Large intestine (tissue), 3 donors: Measurements from ENCODE around the gene EHD4. TPM values are rescaled to one million over a fixed set of nuclear protein-coding genes. Genes with fewer than 3 reads are reported as not detected.

Experiments
- DNase-seq, 2 donors: peaks; one replicate each; pipeline versions ENCODE4 v3.0.0 to v3.0.0-alpha.2; 2013
- H3K27ac ChIP-seq: one replicate; pipeline ENCODE4 v1.5.1; 2013; ENCODE audit warnings: low read length
- H3K27me3 ChIP-seq: 2 replicates; pipeline ENCODE4 v1.6.1; 2013; ENCODE audit warnings: low read length; ENCODE audit not compliant: control insufficient read depth, insufficient read depth
- H3K36me3 ChIP-seq: 2 replicates; pipeline ENCODE4 v1.6.1; 2013; ENCODE audit warnings: low read length; ENCODE audit not compliant: control insufficient read depth, insufficient read depth
- H3K4me1 ChIP-seq: one replicate; pipeline ENCODE4 v1.6.1; 2013; ENCODE audit warnings: low read length; ENCODE audit not compliant: control insufficient read depth, insufficient read depth
- H3K4me3 ChIP-seq: one replicate; pipeline ENCODE4 v1.5.1; 2013; ENCODE audit warnings: low read length
- H3K9me3 ChIP-seq: one replicate; pipeline ENCODE4 v1.6.1; 2013; ENCODE audit warnings: mild to moderate bottlenecking, low read depth, low read length, moderate library complexity; ENCODE audit not compliant: control insufficient read depth
- WGBS: methylation state at CpG from one replicate; pipeline ENCODE4 v1.1.5; 2013; ENCODE audit warnings: low lambda C conversion rate; ENCODE audit not compliant: insufficient coverage; 5-methylcytosine and 5-hydroxymethylcytosine counted together
- polyA plus RNA-seq: library from polyadenylated mRNA; unstranded; fragments of 120-200 nt; gene quantifications from one replicate; pipeline ENCODE4 v1.2.1, GENCODE V29; 2013

Gene EHD4
- polyA plus RNA-seq, 1 donor = 13.1 TPM

GRCh38 chr15:41850482-41851166 lies 121.7 kb downstream of the EHD4 start:
- no peak overlapping the region for H3K27ac ChIP-seq
- H3K36me3 ChIP-seq = peaks cover 32% of the 10 kb centered on the region
- WGBS = no CpG with 5 or more reads among the region's 16 CpGs
- no peak for DNase-seq
- no peaks in the 10 kb centered on the region for H3K9me3 ChIP-seq
- no peak overlapping the region for H3K4me3 ChIP-seq
- H3K4me1 ChIP-seq = no peaks in the 10 kb centered on the region
- H3K27me3 ChIP-seq = no peaks in the 10 kb centered on the region

GRCh38 chr15:41849861-41850260 lies 122.5 kb downstream of the EHD4 start:
- Histone ChIP-seq H3K9me3 (no peaks in the 10 kb centered on the region), H3K27ac (no peak overlapping the region), H3K4me1 (no peaks in the 10 kb centered on the region), H3K36me3 (peaks cover 40% of the 10 kb centered on the region), H3K27me3 (no peaks in the 10 kb centered on the region), H3K4me3 (no peak overlapping the region)
- WGBS = no CpG with 5 or more reads among the region's 8 CpGs
- no peak for DNase-seq

DNA sequence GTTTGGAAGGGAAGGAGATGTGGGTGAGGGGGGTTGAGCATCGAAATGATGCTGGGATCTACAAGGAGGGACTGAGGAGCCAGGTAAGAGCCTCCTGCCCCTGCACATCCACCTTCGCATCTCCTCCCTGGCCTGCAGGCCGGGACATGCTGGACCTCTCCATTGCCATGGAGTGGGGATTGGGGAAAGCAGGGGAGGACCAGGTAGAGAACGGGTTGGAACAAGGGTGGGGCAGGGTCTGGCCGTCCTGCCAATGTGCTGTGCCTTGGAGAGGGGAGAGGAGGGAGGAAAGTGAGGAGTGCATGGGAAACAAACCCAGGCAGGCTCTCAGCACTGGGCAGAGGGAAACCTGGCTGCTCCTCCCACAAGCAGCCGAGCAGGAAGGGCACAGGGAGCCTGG lies 123.2 kb downstream of the EHD4 start:
- peaks cover 47% of the 10 kb centered on the region for H3K36me3 ChIP-seq
- WGBS = no CpG with 5 or more reads among the region's 6 CpGs
- no peaks in the 10 kb centered on the region for H3K9me3 ChIP-seq
- H3K27me3 ChIP-seq = no peaks in the 10 kb centered on the region
- DNase-seq = no peak
- H3K4me1 ChIP-seq = no peaks in the 10 kb centered on the region
- no peak overlapping the region for H3K27ac ChIP-seq
- H3K4me3 ChIP-seq = no peak overlapping the region

DNA sequence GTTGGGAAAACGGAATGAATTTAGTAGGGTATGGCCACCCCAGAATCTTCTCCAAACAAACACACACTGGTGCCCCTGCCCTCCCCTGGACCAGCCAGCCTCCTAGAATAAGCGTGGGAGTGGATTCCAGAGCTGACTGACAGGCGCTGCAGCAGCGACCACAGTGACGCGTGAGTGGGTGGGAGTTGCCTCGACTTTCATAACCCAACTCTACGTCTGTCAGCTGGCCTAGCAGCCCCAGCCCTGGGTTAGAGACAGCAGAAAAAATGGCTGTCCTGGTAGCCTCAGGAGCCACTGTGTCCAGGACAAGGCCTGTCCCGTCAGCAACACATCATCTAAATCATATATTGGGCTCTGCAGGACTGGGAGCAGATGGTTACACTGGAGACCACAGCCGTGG lies 123.7 kb downstream of the EHD4 start:
- peaks cover 52% of the 10 kb centered on the region for H3K36me3 ChIP-seq
- WGBS = no CpG with 5 or more reads among the region's 10 CpGs
- no peak overlapping the region for H3K27ac ChIP-seq
- no peaks in the 10 kb centered on the region for H3K9me3 ChIP-seq
- H3K27me3 ChIP-seq = no peaks in the 10 kb centered on the region
- H3K4me1 ChIP-seq = no peaks in the 10 kb centered on the region
- no peak overlapping the region for H3K4me3 ChIP-seq
- DNase-seq = no peak

DNA sequence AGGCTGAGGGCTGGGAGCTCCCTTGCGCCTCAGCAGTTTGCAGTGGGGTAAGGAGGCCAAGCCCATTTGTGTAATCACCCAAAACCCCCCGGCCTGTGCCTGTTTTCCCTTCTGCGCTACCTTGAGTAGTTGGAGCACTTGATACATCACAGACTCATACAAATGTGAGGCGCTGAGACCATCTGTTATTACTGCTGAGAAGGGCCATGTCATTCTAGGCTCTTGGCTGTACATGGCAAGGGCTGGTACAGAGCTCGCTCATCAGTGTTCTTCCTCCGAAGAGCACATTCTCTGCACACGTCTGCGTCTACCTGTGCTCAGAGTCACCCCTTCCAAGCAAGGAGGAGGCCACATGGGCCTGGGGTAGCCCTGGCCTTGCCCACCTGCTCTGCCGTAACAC lies 124.4 kb downstream of the EHD4 start:
- H3K27me3 ChIP-seq = no peaks in the 10 kb centered on the region
- no peaks in the 10 kb centered on the region for H3K9me3 ChIP-seq
- no peaks in the 10 kb centered on the region for H3K4me1 ChIP-seq
- H3K36me3 ChIP-seq = peaks cover 58% of the 10 kb centered on the region
- H3K27ac ChIP-seq = no peak overlapping the region
- no CpG with 5 or more reads among the region's 9 CpGs for WGBS
- DNase-seq = no peak
- no peak overlapping the region for H3K4me3 ChIP-seq

DNA sequence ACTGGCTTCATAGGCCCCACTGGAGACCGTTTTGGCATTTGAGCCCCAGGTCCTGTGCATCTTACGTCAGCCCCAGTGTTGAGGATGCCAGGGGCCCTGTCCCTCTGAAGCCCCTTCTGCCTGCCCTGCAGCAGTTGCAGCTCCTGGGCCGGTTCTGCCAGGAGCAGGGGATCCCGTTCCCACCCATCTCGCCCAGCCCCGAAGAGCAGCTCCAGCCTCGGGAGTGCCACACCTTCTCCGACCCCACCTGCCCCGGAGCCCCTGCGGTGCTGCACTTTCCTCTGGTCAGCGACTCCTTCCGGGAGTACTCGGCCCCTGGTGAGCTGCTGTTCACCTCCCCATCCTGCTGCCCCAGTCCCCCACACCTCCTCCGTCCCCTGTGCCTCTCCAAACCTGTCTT lies 125.2 kb downstream of the EHD4 start:
- Histone ChIP-seq H3K4me1 (no peaks in the 10 kb centered on the region), H3K27ac (no peak overlapping the region), H3K9me3 (no peaks in the 10 kb centered on the region), H3K27me3 (no peaks in the 10 kb centered on the region), H3K36me3 (peaks cover 61% of the 10 kb centered on the region), H3K4me3 (no peak overlapping the region)
- DNase-seq = no peak
- WGBS = no CpG with 5 or more reads among the region's 14 CpGs

Other genes with a start within 250 kb of the EHD4 start
- gene MAPKBP1, start 198.1 kb downstream of the EHD4 start, polyA plus RNA-seq = 33.4 TPM
- gene JMJD7, start 144.5 kb downstream of the EHD4 start, polyA plus RNA-seq = 10.2 TPM
- 10.4 TPM for gene PLA2G4B, start 133.7 kb downstream of the EHD4 start, polyA plus RNA-seq
- gene SPTBN5, start 78.5 kb downstream of the EHD4 start, polyA plus RNA-seq = 1.7 TPM
- gene PLA2G4E, start 48.5 kb upstream of the EHD4 start, polyA plus RNA-seq = 0.43 TPM
- 0.06 TPM for gene PLA2G4D, start 122.0 kb upstream of the EHD4 start, polyA plus RNA-seq
- 3.6 TPM for gene PLA2G4F, start 184.1 kb upstream of the EHD4 start, polyA plus RNA-seq
- gene VPS39, start 235.7 kb upstream of the EHD4 start, polyA plus RNA-seq = 59.6 TPM